NCI-H1436 treated with DMSO at 0.1 percent for 48 hours (cell line): ENCODE data around the gene CALY.

Experiments
- DNase-seq: peaks from one replicate; lab custom pipeline; 2025; lab: John Stamatoyannopoulos, UW

The CALY gene

GRCh38 chr10:133286366-133286765 lies 50.3 kb downstream of the CALY start:
- no peak for DNase-seq

- DNase-seq: no peak
Measured at GRCh38 chr10:133285217-133285616, 51.5 kb downstream of the CALY start.

GRCh38 chr10:133283931-133284330 lies 52.8 kb downstream of the CALY start:
- DNase-seq: no peak

- DNase-seq: no peak
Measured at GRCh38 chr10:133282846-133283390, 53.8 kb downstream of the CALY start.

- DNase-seq: no peak
Measured at GRCh38 chr10:133281628-133282372, 54.9 kb downstream of the CALY start.

GRCh38 chr10:133281084-133281483 lies 55.6 kb downstream of the CALY start:
- no peak for DNase-seq

- DNase-seq: no peak
Measured at GRCh38 chr10:133280391-133281059, 56.2 kb downstream of the CALY start.

GRCh38 chr10:133279326-133280226 lies 57.1 kb downstream of the CALY start:
- no peak for DNase-seq

- no peak for DNase-seq
Measured at GRCh38 chr10:133278577-133279265, 58.0 kb downstream of the CALY start.

- DNase-seq: no peak
Measured at GRCh38 chr10:133277993-133278576, 58.6 kb downstream of the CALY start.

GRCh38 chr10:133277277-133277992 lies 59.3 kb downstream of the CALY start:
- DNase-seq: no peak

- no peak for DNase-seq
Measured at GRCh38 chr10:133276435-133277201, 60.1 kb downstream of the CALY start, which contains the start of gene ADAM8. Gene ADAM8 (minus strand): TSS chr10:133276868. CDS start chr10:133276817, 51 bp downstream.

GRCh38 chr10:133276100-133276434 lies 60.6 kb downstream of the CALY start:
- no peak for DNase-seq

- DNase-seq: no peak
Measured at GRCh38 chr10:133275684-133276092, 61.0 kb downstream of the CALY start.

GRCh38 chr10:133274751-133275683 lies 61.7 kb downstream of the CALY start:
- no peak for DNase-seq
